ENCODE data around the gene KLK15.
"Not testable (repeated sequence)": the region's sequence is repeated elsewhere in the genome, so short reads cannot be mapped to it uniquely, and the experiment has no call there.

The KLK15 gene

DNA sequence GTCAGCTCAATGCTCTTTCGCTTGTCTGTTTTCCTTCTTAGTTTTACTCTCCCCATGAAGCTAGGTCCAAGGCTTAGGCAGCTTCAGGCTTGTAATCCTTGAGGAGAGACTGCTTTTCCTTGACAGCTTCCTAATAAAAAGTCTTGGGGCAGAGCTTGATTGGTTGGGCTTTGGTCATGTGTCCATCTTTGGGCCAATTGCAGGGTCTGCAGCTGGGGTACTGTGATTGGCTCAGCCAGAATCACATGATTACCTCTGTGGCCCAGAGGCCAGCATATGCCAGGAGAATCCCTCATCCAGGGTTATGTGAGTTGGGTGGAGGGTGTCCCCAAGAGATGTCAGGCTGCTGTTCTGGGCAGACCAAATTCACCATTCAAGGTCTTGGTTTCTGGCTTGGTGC is 17.9 kb downstream of the KLK15 start:
- Histone ChIP-seq H3K4me2 (ENCODE audit: low read length) (no peak overlapping the region), H3K9me2 (ENCODE audit: low read depth, low read length) (no peaks in the 10 kb centered on the region), H4K20me1 (ENCODE audit: insufficient read depth, low read length) (no peaks in the 10 kb centered on the region), H3K9ac (ENCODE audit: low read length) (no peak overlapping the region), H3K36me3 (ENCODE audit: insufficient read depth, low read length) (no peaks in the 10 kb centered on the region), H3K4me1 (ENCODE audit: insufficient read depth, low read length, severe bottlenecking) (peaks cover 5% of the 10 kb centered on the region), H3F3A (ENCODE audit: insufficient read depth, low read length) (no peaks in the 10 kb centered on the region), H3K79me2 (ENCODE audit: insufficient read depth, low read length) (no peaks in the 10 kb centered on the region), H3K27me3 (ENCODE audit: insufficient read depth, low read length) (peaks cover 5% of the 10 kb centered on the region; the same call in 1 of the 2 replicates), H3K4me3 (ENCODE audit: low read depth, low read length, poor library complexity, severe bottlenecking) (no peak overlapping the region), H2AFZ (ENCODE audit: low read length) (no peak overlapping the region), H3K9me3 (ENCODE audit: low read length) (no peaks in the 10 kb centered on the region), H3K27ac (ENCODE audit: low read depth, low read length, poor library complexity, severe bottlenecking) (no peak overlapping the region)
- no peak for TF ChIP-seq EZH2 (IDR thresholded peaks at IDR 0.05; ENCODE audit: borderline replicate concordance, low read length)
- TF ChIP-seq, protein P1, sequence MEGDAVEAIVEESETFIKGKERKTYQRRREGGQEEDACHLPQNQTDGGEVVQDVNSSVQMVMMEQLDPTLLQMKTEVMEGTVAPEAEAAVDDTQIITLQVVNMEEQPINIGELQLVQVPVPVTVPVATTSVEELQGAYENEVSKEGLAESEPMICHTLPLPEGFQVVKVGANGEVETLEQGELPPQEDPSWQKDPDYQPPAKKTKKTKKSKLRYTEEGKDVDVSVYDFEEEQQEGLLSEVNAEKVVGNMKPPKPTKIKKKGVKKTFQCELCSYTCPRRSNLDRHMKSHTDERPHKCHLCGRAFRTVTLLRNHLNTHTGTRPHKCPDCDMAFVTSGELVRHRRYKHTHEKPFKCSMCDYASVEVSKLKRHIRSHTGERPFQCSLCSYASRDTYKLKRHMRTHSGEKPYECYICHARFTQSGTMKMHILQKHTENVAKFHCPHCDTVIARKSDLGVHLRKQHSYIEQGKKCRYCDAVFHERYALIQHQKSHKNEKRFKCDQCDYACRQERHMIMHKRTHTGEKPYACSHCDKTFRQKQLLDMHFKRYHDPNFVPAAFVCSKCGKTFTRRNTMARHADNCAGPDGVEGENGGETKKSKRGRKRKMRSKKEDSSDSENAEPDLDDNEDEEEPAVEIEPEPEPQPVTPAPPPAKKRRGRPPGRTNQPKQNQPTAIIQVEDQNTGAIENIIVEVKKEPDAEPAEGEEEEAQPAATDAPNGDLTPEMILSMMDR (IDR thresholded peaks at IDR 0.05; ENCODE audit: low read length) = no peak

DNA sequence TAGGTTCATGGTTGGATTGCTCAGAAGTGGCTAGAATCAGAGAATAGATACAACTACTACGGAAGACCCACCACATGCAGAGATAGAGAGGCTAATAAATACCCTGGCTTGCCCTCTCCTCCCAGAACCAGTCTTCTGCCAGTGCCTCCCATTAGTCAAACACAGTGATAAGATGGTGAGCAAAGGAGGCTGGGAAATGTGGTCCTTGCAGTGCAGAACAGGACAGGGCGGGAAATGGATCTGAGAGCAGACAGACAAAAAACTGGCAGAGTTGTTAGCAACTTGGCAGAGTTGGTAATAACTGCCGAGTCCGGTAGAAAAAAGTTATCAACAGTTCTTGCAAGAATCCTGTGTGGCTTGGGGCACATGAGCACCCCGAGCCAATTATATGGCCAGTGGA is 18.5 kb downstream of the KLK15 start:
- no peak overlapping the region for H2AFZ ChIP-seq (ENCODE audit: low read length)

DNA sequence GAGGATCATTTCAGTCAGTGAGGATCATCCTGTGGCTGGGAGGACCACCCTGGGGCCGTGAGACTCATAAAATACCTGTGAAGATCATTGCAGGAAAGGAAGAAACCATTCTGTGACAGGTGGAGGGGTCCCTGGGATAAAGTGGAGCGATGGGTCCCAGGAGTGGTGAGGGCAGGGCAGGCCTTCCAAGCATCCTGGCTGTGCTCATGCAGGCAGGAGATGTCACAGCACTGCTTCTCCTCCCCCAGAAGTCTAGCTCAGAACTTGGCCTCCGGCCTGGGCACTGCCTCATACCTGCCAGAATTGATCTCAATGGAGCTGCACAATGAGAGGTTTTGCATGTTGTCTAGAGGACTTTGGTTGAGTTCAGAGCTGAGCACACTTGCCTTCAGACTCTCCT is 20.9 kb downstream of the KLK15 start:
- Histone ChIP-seq H2AFZ (ENCODE audit: low read length) (no peak overlapping the region), H3K9me2 (ENCODE audit: low read depth, low read length) (no peaks in the 10 kb centered on the region), H3K4me2 (ENCODE audit: low read length) (no peak overlapping the region), H3K79me2 (ENCODE audit: insufficient read depth, low read length) (no peaks in the 10 kb centered on the region), H3K27me3 (ENCODE audit: insufficient read depth, low read length) (no peaks in the 10 kb centered on the region; the same call in 1 of the 2 replicates), H3K4me1 (ENCODE audit: insufficient read depth, low read length, severe bottlenecking) (no peaks in the 10 kb centered on the region), H3K36me3 (ENCODE audit: insufficient read depth, low read length) (no peaks in the 10 kb centered on the region), H3K27ac (ENCODE audit: low read depth, low read length, poor library complexity, severe bottlenecking) (no peak overlapping the region), H3K9ac (ENCODE audit: low read length) (no peak overlapping the region), H4K20me1 (ENCODE audit: insufficient read depth, low read length) (no peaks in the 10 kb centered on the region), H3F3A (ENCODE audit: insufficient read depth, low read length) (no peaks in the 10 kb centered on the region), H3K9me3 (ENCODE audit: low read length) (no peaks in the 10 kb centered on the region), H3K4me3 (ENCODE audit: low read depth, low read length, poor library complexity, severe bottlenecking) (no peak overlapping the region)
- TF ChIP-seq EZH2 (IDR thresholded peaks at IDR 0.05; ENCODE audit: borderline replicate concordance, low read length) = no peak
- TF ChIP-seq, protein P1 (IDR thresholded peaks at IDR 0.05; ENCODE audit: low read length) = no peak

More for the DNA sequence above, 18.5 kb downstream of the KLK15 start:
- no peak overlapping the region for H3K4me2 ChIP-seq (ENCODE audit: low read length)
- H3K27me3 ChIP-seq (ENCODE audit: insufficient read depth, low read length) = peaks cover 5% of the 10 kb centered on the region; the same call in 1 of the 2 replicates
- no peaks in the 10 kb centered on the region for H3K36me3 ChIP-seq (ENCODE audit: insufficient read depth, low read length)
- no peaks in the 10 kb centered on the region for H3K4me1 ChIP-seq (ENCODE audit: insufficient read depth, low read length, severe bottlenecking)
- no peaks in the 10 kb centered on the region for H3F3A ChIP-seq (ENCODE audit: insufficient read depth, low read length)
- no peaks in the 10 kb centered on the region for H3K9me3 ChIP-seq (ENCODE audit: low read length)
- H3K27ac ChIP-seq (ENCODE audit: low read depth, low read length, poor library complexity, severe bottlenecking) = no peak overlapping the region
- H3K9me2 ChIP-seq (ENCODE audit: low read depth, low read length) = no peaks in the 10 kb centered on the region
- no peak overlapping the region for H3K9ac ChIP-seq (ENCODE audit: low read length)
- TF ChIP-seq, protein P1 (IDR thresholded peaks at IDR 0.05; ENCODE audit: low read length) = no peak
- no peak for TF ChIP-seq EZH2 (IDR thresholded peaks at IDR 0.05; ENCODE audit: borderline replicate concordance, low read length)
- H4K20me1 ChIP-seq (ENCODE audit: insufficient read depth, low read length) = no peaks in the 10 kb centered on the region
- H3K4me3 ChIP-seq (ENCODE audit: low read depth, low read length, poor library complexity, severe bottlenecking) = no peak overlapping the region
- no peaks in the 10 kb centered on the region for H3K79me2 ChIP-seq (ENCODE audit: insufficient read depth, low read length)

DNA sequence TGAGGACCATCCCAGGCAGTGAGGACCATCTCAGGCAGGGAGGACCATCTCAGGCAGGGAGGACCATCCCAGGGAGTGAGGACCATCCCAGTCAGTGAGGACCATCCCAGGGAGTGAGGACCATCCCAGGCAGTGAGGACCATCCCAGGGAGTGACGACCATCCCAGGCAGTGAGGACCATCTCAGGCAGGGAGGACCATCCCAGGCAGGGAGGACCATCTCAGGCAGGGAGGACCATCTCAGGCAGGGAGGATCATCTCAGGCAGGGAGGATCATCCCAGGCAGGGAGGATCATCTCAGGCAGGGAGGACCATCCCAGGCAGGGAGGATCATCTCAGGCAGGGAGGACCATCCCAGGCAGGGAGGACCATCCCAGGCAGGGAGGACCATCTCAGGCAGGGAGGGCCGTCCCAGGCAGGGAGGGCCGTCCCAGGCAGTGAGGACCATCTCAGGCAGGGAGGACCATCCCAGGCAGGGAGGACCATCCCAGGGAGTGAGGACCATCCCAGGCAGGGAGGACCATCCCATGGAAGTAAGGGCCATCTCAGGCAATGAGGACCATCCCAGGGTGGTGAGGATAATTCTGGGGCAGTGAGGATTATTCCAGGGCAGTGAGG is 21.6 kb downstream of the KLK15 start:
- H3K79me2 ChIP-seq (ENCODE audit: insufficient read depth, low read length); H3K4me2 ChIP-seq (ENCODE audit: low read length); H3K9me2 ChIP-seq (ENCODE audit: low read depth, low read length); H4K20me1 ChIP-seq (ENCODE audit: insufficient read depth, low read length); H3K9ac ChIP-seq (ENCODE audit: low read length); H3K4me3 ChIP-seq (ENCODE audit: low read depth, low read length, poor library complexity, severe bottlenecking); H3K27ac ChIP-seq (ENCODE audit: low read depth, low read length, poor library complexity, severe bottlenecking); H3K4me1 ChIP-seq (ENCODE audit: insufficient read depth, low read length, severe bottlenecking); H2AFZ ChIP-seq (ENCODE audit: low read length); H3K36me3 ChIP-seq (ENCODE audit: insufficient read depth, low read length); H3F3A ChIP-seq (ENCODE audit: insufficient read depth, low read length); H3K27me3 ChIP-seq (ENCODE audit: insufficient read depth, low read length); H3K9me3 ChIP-seq (ENCODE audit: low read length): not testable (repeated sequence)
